Mesothelial cell of epicardium (in vitro differentiated cells): ENCODE measurements around the gene KIFC3. TPM values are rescaled to one million over a fixed set of nuclear protein-coding genes. Genes with fewer than 3 reads are reported as not detected.
A peak's percentile ranks its signal among the peaks of the same experiment; 100 is the strongest.

Experiments
- DNase-seq, 2 experiments: peaks; one replicate each; pipeline ENCODE4 v3.0.0; 2021; ENCODE audit warnings: low spot score in 2 of 2; ENCODE audit not compliant: unreplicated experiment in 2 of 2
- H3K27ac Mint-ChIP-seq: 2 replicates; pipeline ENCODE4 v1.8.0; 2021; ENCODE audit warnings: mixed read lengths
- H3K27me3 Mint-ChIP-seq: 2 replicates; pipeline ENCODE4 v1.8.0; 2021; ENCODE audit warnings: low read depth, mixed read lengths
- H3K36me3 Mint-ChIP-seq: 2 replicates; pipeline ENCODE4 v1.8.0; 2021; ENCODE audit warnings: mixed read lengths
- H3K4me1 Mint-ChIP-seq: 2 replicates; pipeline ENCODE4 v1.8.0; 2021; ENCODE audit warnings: mixed read lengths
- H3K4me3 Mint-ChIP-seq: 2 replicates; pipeline ENCODE4 v1.8.0; 2021; ENCODE audit warnings: mild to moderate bottlenecking, moderate library complexity, mixed read lengths
- H3K9me3 Mint-ChIP-seq: 2 replicates; pipeline ENCODE4 v1.8.0; 2021; ENCODE audit warnings: mixed read lengths
- total RNA-seq: library from RNA; stranded (reverse); gene quantifications from 3 replicates; pipeline ENCODE4 v1.2.1, GENCODE V29; 2021
- TF ChIP-seq, protein P1 (sequence below): fragments of 200-600 bp; sonication (generic); IDR thresholded peaks from one replicate; pipeline ENCODE4 v1.5.0; 2021; ENCODE audit warnings: antibody characterized with exemption; ENCODE audit not compliant: unreplicated experiment

The KIFC3 gene
- total RNA-seq, 1 donor from 2014 or later, result 38.7 TPM

DNA sequence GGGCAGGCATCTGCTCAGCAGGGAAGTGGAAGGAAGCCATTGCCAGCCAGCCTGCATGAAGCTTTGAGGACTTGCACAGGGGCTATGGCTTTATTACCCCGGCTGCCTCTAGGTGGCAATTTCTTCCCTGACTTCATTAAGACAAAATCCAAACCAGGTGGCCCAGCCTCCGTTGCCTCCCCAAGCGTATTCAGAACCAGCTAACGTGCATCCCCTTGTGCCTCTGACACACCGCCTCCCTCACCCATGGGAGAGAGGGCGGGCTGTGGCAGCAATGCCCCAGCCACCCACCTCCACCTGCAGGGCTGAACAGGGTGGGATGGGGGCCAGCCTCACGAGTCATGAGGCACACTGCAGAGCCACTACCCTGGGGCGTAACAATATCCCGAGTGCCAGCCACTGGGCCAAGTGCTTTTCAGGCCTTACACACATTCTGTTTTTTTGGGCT, 6.8 kb downstream of the KIFC3 start:
- no peaks in the 10 kb centered on the region for H3K9me3 Mint-ChIP-seq
- no peaks in the 10 kb centered on the region for H3K27me3 Mint-ChIP-seq
- no peak overlapping the region for H3K4me3 Mint-ChIP-seq
- TF ChIP-seq, protein P1, sequence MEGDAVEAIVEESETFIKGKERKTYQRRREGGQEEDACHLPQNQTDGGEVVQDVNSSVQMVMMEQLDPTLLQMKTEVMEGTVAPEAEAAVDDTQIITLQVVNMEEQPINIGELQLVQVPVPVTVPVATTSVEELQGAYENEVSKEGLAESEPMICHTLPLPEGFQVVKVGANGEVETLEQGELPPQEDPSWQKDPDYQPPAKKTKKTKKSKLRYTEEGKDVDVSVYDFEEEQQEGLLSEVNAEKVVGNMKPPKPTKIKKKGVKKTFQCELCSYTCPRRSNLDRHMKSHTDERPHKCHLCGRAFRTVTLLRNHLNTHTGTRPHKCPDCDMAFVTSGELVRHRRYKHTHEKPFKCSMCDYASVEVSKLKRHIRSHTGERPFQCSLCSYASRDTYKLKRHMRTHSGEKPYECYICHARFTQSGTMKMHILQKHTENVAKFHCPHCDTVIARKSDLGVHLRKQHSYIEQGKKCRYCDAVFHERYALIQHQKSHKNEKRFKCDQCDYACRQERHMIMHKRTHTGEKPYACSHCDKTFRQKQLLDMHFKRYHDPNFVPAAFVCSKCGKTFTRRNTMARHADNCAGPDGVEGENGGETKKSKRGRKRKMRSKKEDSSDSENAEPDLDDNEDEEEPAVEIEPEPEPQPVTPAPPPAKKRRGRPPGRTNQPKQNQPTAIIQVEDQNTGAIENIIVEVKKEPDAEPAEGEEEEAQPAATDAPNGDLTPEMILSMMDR, result peak; percentile 12
- peaks cover 41% of the 10 kb centered on the region for H3K4me1 Mint-ChIP-seq
- H3K27ac Mint-ChIP-seq, result peak overlapping the region; percentile 78
- DNase-seq, result no peak
- H3K36me3 Mint-ChIP-seq, result peaks cover 2% of the 10 kb centered on the region

- no peaks in the 10 kb centered on the region for H3K9me3 Mint-ChIP-seq
- peaks cover 37% of the 10 kb centered on the region for H3K4me1 Mint-ChIP-seq
- no peaks in the 10 kb centered on the region for H3K27me3 Mint-ChIP-seq
- H3K4me3 Mint-ChIP-seq, result no peak overlapping the region
- peaks cover 2% of the 10 kb centered on the region for H3K36me3 Mint-ChIP-seq
- TF ChIP-seq, protein P1, result no peak
- DNase-seq, result no peak
- no peak overlapping the region for H3K27ac Mint-ChIP-seq
These were observed 7.4 kb downstream of the KIFC3 start for GRCh38 chr16:57794849-57795430.

GRCh38 chr16:57791893-57792461, 10.3 kb downstream of the KIFC3 start:
- no peak for DNase-seq
- Mint-ChIP-seq H3K4me3 (no peak overlapping the region), H3K4me1 (peaks cover 12% of the 10 kb centered on the region), H3K9me3 (no peaks in the 10 kb centered on the region), H3K27ac (no peak overlapping the region), H3K27me3 (no peaks in the 10 kb centered on the region), H3K36me3 (peaks cover 6% of the 10 kb centered on the region)
- TF ChIP-seq, protein P1, result no peak

DNA sequence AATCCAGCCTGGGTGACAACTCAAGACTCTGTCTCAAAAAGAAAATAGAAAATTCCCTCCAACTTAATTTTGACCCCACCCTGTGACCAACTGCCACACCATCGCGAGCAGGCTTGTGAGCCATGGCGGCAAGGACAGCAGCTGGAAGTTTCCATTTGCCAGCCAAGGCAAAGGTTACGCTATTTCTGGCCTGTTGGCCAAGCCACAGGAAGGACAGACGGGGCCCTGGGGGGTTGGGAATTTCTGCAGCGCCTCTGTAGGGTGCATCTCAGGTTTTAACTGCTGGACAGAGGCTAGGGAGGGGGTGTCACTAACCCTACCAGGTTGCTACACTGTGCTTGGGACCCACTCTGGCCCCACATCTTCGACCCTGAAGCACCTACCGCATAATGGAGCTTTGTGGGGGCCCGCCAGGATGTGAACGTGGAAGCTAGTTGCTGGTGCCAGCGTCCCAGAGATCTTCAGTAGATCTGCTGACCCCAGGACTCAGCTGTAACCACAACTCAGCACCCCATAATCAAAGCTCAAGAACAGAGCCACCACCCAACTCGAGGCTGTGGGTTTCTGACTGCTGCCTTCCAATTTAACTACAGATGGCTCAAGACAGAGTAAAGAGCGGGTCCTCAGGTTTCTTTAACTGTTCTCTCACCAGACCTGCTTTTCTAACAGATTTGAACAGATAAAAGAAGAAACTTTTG, 10.9 kb downstream of the KIFC3 start:
- DNase-seq, result no peak
- Mint-ChIP-seq H3K36me3 (peaks cover 6% of the 10 kb centered on the region), H3K27ac (no peak overlapping the region), H3K9me3 (no peaks in the 10 kb centered on the region), H3K4me3 (no peak overlapping the region), H3K4me1 (peaks cover 7% of the 10 kb centered on the region), H3K27me3 (no peaks in the 10 kb centered on the region)
- TF ChIP-seq, protein P1, result no peak

GRCh38 chr16:57788951-57789350, 13.3 kb downstream of the KIFC3 start:
- no peak for DNase-seq
- H3K4me1 Mint-ChIP-seq, result peaks cover 2% of the 10 kb centered on the region
- H3K9me3 Mint-ChIP-seq, result no peaks in the 10 kb centered on the region
- H3K27me3 Mint-ChIP-seq, result no peaks in the 10 kb centered on the region
- peaks cover 13% of the 10 kb centered on the region for H3K36me3 Mint-ChIP-seq
- H3K4me3 Mint-ChIP-seq, result no peak overlapping the region
- no peak overlapping the region for H3K27ac Mint-ChIP-seq
- TF ChIP-seq, protein P1, result no peak
